ENCODE data around the gene OR1I1. TPM values are rescaled to one million over a fixed set of nuclear protein-coding genes. Genes with fewer than 3 reads are reported as not detected.

The OR1I1 gene
- not detected in 2 replicates for total RNA-seq (2014; rRNA removed; shearing (Covaris generic); ENCODE audit: low replicate concordance)

- no peaks in the 10 kb centered on the region for H3K36me3 ChIP-seq (ENCODE audit: insufficient read depth, low read length)
- no peaks in the 10 kb centered on the region for H3K4me1 ChIP-seq (ENCODE audit: low read length)
- H3K9me2 ChIP-seq (replicated peaks; ENCODE audit: insufficient read depth, low read length) = no peaks in the 10 kb centered on the region
- no peak for DNase-seq
- no peak within 1 kb of the TSS for H3K4me3 ChIP-seq (ENCODE audit: low read length)
- no peak within 1 kb of the TSS for H3K4me2 ChIP-seq (ENCODE audit: low read depth, low read length, poor library complexity, severe bottlenecking)
- H3K27me3 ChIP-seq (ENCODE audit: low read length) = no peaks in the 10 kb centered on the region
- H4K20me1 ChIP-seq (ENCODE audit: insufficient read depth, low read depth, low read length) = no peaks in the 10 kb centered on the region
- no peak within 1 kb of the TSS for H3K27ac ChIP-seq (ENCODE audit: low read length)
- no peak within 1 kb of the TSS for H3K9ac ChIP-seq (ENCODE audit: low read length)
- no peaks in the 10 kb centered on the region for H3K9me3 ChIP-seq (ENCODE audit: low read length)
- no peak within 1 kb of the TSS for H2AFZ ChIP-seq (ENCODE audit: low read length)
- no peaks in the 10 kb centered on the region for H3K79me2 ChIP-seq (ENCODE audit: low read length)
Measured at GRCh38 chr19:15081911-15082310, at the start of gene OR1I1. Gene OR1I1, plus strand, starts transcription at chr19:15082211. Its CDS starts 4,855 bp downstream, at chr19:15087066.

- Histone ChIP-seq H3K9me2 (replicated peaks; ENCODE audit: insufficient read depth, low read length) (no peaks in the 10 kb centered on the region), H3K36me3 (ENCODE audit: insufficient read depth, low read length) (no peaks in the 10 kb centered on the region), H3K27ac (ENCODE audit: low read length) (no peak overlapping the region), H4K20me1 (ENCODE audit: insufficient read depth, low read depth, low read length) (no peaks in the 10 kb centered on the region), H3K79me2 (ENCODE audit: low read length) (no peaks in the 10 kb centered on the region), H3K9me3 (ENCODE audit: low read length) (no peaks in the 10 kb centered on the region), H3K4me3 (ENCODE audit: low read length) (no peak overlapping the region), H2AFZ (ENCODE audit: low read length) (no peak overlapping the region), H3K4me2 (ENCODE audit: low read depth, low read length, poor library complexity, severe bottlenecking) (no peak overlapping the region), H3K27me3 (ENCODE audit: low read length) (no peaks in the 10 kb centered on the region), H3K9ac (ENCODE audit: low read length) (no peak overlapping the region), H3K4me1 (ENCODE audit: low read length) (no peaks in the 10 kb centered on the region)
- no peak for DNase-seq
Measured at GRCh38 chr19:15035795-15036311, 46.2 kb upstream of the OR1I1 start.

GRCh38 chr19:15037586-15037985 lies 44.4 kb upstream of the OR1I1 start:
- DNase-seq = no peak
- Histone ChIP-seq H3K4me2 (ENCODE audit: low read depth, low read length, poor library complexity, severe bottlenecking) (no peak overlapping the region), H4K20me1 (ENCODE audit: insufficient read depth, low read depth, low read length) (no peaks in the 10 kb centered on the region), H3K9ac (ENCODE audit: low read length) (no peak overlapping the region), H3K4me1 (ENCODE audit: low read length) (no peaks in the 10 kb centered on the region), H3K79me2 (ENCODE audit: low read length) (no peaks in the 10 kb centered on the region), H2AFZ (ENCODE audit: low read length) (no peak overlapping the region), H3K4me3 (ENCODE audit: low read length) (no peak overlapping the region), H3K36me3 (ENCODE audit: insufficient read depth, low read length) (no peaks in the 10 kb centered on the region), H3K9me2 (replicated peaks; ENCODE audit: insufficient read depth, low read length) (no peaks in the 10 kb centered on the region), H3K27ac (ENCODE audit: low read length) (no peak overlapping the region), H3K9me3 (ENCODE audit: low read length) (no peaks in the 10 kb centered on the region), H3K27me3 (ENCODE audit: low read length) (no peaks in the 10 kb centered on the region)

GRCh38 chr19:15038294-15038693 lies 43.7 kb upstream of the OR1I1 start:
- H3K79me2 ChIP-seq (ENCODE audit: low read length) = no peaks in the 10 kb centered on the region
- H3K36me3 ChIP-seq (ENCODE audit: insufficient read depth, low read length) = no peaks in the 10 kb centered on the region
- no peak overlapping the region for H2AFZ ChIP-seq (ENCODE audit: low read length)
- H3K9me2 ChIP-seq (replicated peaks; ENCODE audit: insufficient read depth, low read length) = no peaks in the 10 kb centered on the region
- H3K4me3 ChIP-seq (ENCODE audit: low read length) = no peak overlapping the region
- H3K4me2 ChIP-seq (ENCODE audit: low read depth, low read length, poor library complexity, severe bottlenecking) = no peak overlapping the region
- no peak for DNase-seq
- no peaks in the 10 kb centered on the region for H4K20me1 ChIP-seq (ENCODE audit: insufficient read depth, low read depth, low read length)
- H3K27me3 ChIP-seq (ENCODE audit: low read length) = no peaks in the 10 kb centered on the region
- H3K4me1 ChIP-seq (ENCODE audit: low read length) = no peaks in the 10 kb centered on the region
- no peaks in the 10 kb centered on the region for H3K9me3 ChIP-seq (ENCODE audit: low read length)
- H3K9ac ChIP-seq (ENCODE audit: low read length) = no peak overlapping the region
- no peak overlapping the region for H3K27ac ChIP-seq (ENCODE audit: low read length)

GRCh38 chr19:15042003-15042402 lies 40.0 kb upstream of the OR1I1 start:
- Histone ChIP-seq H3K4me1 (ENCODE audit: low read length) (no peaks in the 10 kb centered on the region), H3K9me2 (replicated peaks; ENCODE audit: insufficient read depth, low read length) (no peaks in the 10 kb centered on the region), H2AFZ (ENCODE audit: low read length) (no peak overlapping the region), H3K4me2 (ENCODE audit: low read depth, low read length, poor library complexity, severe bottlenecking) (no peak overlapping the region), H3K4me3 (ENCODE audit: low read length) (no peak overlapping the region), H3K9ac (ENCODE audit: low read length) (no peak overlapping the region), H3K27ac (ENCODE audit: low read length) (no peak overlapping the region), H3K27me3 (ENCODE audit: low read length) (0 out of 2 replicates have a peak, but pooled peaks cover 3% of the 10 kb centered on the region), H3K9me3 (ENCODE audit: low read length) (no peaks in the 10 kb centered on the region), H3K79me2 (ENCODE audit: low read length) (no peaks in the 10 kb centered on the region), H3K36me3 (ENCODE audit: insufficient read depth, low read length) (no peaks in the 10 kb centered on the region), H4K20me1 (ENCODE audit: insufficient read depth, low read depth, low read length) (no peaks in the 10 kb centered on the region)
- DNase-seq = no peak

GRCh38 chr19:15042826-15043225 lies 39.2 kb upstream of the OR1I1 start:
- no peak overlapping the region for H3K4me3 ChIP-seq (ENCODE audit: low read length)
- no peaks in the 10 kb centered on the region for H3K9me2 ChIP-seq (replicated peaks; ENCODE audit: insufficient read depth, low read length)
- DNase-seq = no peak
- H2AFZ ChIP-seq (ENCODE audit: low read length) = no peak overlapping the region
- H3K27ac ChIP-seq (ENCODE audit: low read length) = no peak overlapping the region
- no peaks in the 10 kb centered on the region for H3K9me3 ChIP-seq (ENCODE audit: low read length)
- H3K9ac ChIP-seq (ENCODE audit: low read length) = no peak overlapping the region
- H3K79me2 ChIP-seq (ENCODE audit: low read length) = no peaks in the 10 kb centered on the region
- H3K4me1 ChIP-seq (ENCODE audit: low read length) = no peaks in the 10 kb centered on the region
- no peaks in the 10 kb centered on the region for H4K20me1 ChIP-seq (ENCODE audit: insufficient read depth, low read depth, low read length)
- H3K36me3 ChIP-seq (ENCODE audit: insufficient read depth, low read length) = no peaks in the 10 kb centered on the region
- H3K4me2 ChIP-seq (ENCODE audit: low read depth, low read length, poor library complexity, severe bottlenecking) = no peak overlapping the region
- H3K27me3 ChIP-seq (ENCODE audit: low read length) = 0 out of 2 replicates have a peak, but pooled peaks cover 3% of the 10 kb centered on the region

- Histone ChIP-seq H3K9me2 (replicated peaks; ENCODE audit: insufficient read depth, low read length) (no peaks in the 10 kb centered on the region), H3K27ac (ENCODE audit: low read length) (no peak overlapping the region), H3K27me3 (ENCODE audit: low read length) (0 out of 2 replicates have a peak, but pooled peaks cover 3% of the 10 kb centered on the region), H4K20me1 (ENCODE audit: insufficient read depth, low read depth, low read length) (no peaks in the 10 kb centered on the region), H3K4me1 (ENCODE audit: low read length) (no peaks in the 10 kb centered on the region), H2AFZ (ENCODE audit: low read length) (no peak overlapping the region), H3K36me3 (ENCODE audit: insufficient read depth, low read length) (no peaks in the 10 kb centered on the region), H3K9me3 (ENCODE audit: low read length) (no peaks in the 10 kb centered on the region), H3K4me2 (ENCODE audit: low read depth, low read length, poor library complexity, severe bottlenecking) (no peak overlapping the region), H3K79me2 (ENCODE audit: low read length) (no peaks in the 10 kb centered on the region), H3K4me3 (ENCODE audit: low read length) (no peak overlapping the region), H3K9ac (ENCODE audit: low read length) (no peak overlapping the region)
- DNase-seq = no peak
Measured at GRCh38 chr19:15045506-15045905, 36.5 kb upstream of the OR1I1 start.

GRCh38 chr19:15047680-15048079 lies 34.3 kb upstream of the OR1I1 start:
- H4K20me1 ChIP-seq (ENCODE audit: insufficient read depth, low read depth, low read length) = no peaks in the 10 kb centered on the region
- H3K79me2 ChIP-seq (ENCODE audit: low read length) = no peaks in the 10 kb centered on the region
- no peak overlapping the region for H2AFZ ChIP-seq (ENCODE audit: low read length)
- H3K9me2 ChIP-seq (replicated peaks; ENCODE audit: insufficient read depth, low read length) = no peaks in the 10 kb centered on the region
- DNase-seq = no peak
- H3K36me3 ChIP-seq (ENCODE audit: insufficient read depth, low read length) = no peaks in the 10 kb centered on the region
- no peaks in the 10 kb centered on the region for H3K4me1 ChIP-seq (ENCODE audit: low read length)
- H3K9me3 ChIP-seq (ENCODE audit: low read length) = no peaks in the 10 kb centered on the region
- H3K27ac ChIP-seq (ENCODE audit: low read length) = no peak overlapping the region
- no peak overlapping the region for H3K4me3 ChIP-seq (ENCODE audit: low read length)
- no peak overlapping the region for H3K9ac ChIP-seq (ENCODE audit: low read length)
- 0 out of 2 replicates have a peak, but pooled peaks cover 3% of the 10 kb centered on the region for H3K27me3 ChIP-seq (ENCODE audit: low read length)
- H3K4me2 ChIP-seq (ENCODE audit: low read depth, low read length, poor library complexity, severe bottlenecking) = no peak overlapping the region

Measured in Karpas-422 (cell line).